HG03378 (cell line): ENCODE data around the gene ADGRF4.

Source experiments
- ATAC-seq: cut with Tn5 transposase; IDR thresholded peaks from one replicate; pipeline ENCODE4 v1.9.1; 2021; ENCODE audit warnings: mild to moderate bottlenecking, moderate library complexity; ENCODE audit not compliant: unreplicated experiment

Gene ADGRF4

DNA sequence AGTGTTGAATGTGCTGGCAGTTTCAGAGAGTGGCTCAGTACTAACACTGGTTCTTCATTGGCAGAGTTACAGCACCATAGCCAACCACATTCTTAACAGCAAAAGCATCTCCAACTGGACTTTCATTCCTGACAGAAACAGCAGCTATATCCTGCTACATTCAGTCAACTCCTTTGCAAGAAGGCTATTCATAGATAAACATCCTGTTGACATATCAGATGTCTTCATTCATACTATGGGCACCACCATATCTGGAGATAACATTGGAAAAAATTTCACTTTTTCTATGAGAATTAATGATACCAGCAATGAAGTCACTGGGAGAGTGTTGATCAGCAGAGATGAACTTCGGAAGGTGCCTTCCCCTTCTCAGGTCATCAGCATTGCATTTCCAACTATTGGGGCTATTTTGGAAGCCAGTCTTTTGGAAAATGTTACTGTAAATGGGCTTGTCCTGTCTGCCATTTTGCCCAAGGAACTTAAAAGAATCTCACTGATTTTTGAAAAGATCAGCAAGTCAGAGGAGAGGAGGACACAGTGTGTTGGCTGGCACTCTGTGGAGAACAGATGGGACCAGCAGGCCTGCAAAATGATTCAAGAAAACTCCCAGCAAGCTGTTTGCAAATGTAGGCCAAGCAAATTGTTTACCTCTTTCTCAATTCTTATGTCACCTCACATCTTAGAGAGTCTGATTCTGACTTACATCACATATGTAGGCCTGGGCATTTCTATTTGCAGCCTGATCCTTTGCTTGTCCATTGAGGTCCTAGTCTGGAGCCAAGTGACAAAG, 17.0 kb upstream of the ADGRF4 start:
- ATAC-seq, result no peak

DNA sequence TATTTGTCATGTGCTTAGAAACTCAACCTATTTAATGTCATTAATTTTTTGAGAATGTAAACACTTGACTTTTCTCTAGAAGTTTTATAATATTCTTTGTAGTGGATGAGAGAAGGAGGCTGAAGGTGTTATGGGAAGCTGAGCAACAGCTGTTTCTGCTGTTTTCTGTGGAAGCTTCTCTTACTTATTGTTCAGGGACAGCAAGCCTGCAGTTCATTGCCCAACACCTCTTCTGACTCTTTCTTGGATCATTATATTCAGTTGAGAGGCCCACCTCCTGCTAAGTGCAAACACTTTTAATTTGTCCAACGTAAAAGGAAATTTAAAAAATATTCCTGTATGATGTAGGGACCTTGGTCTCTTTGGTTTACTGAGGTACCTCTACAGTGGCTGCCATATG, 12.0 kb upstream of the ADGRF4 start:
- no peak for ATAC-seq

DNA sequence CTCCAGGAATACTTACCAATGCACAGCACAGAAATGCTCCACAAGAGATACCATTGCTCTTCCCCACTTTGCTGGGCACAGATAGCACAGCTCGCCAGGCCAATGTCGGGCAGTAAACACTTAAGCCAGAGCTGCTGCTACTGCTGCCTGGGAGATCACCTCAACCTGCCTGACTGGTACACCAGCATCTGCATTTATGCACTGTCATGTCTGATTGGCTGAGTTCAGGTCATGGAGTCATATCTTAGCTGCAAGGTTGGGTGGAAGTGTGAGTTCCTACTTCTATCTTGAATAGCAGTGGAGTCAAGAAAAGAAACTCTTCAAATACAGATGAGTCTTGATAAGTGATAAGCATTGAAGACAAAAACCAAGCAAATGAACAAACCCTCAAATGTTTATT, 10.9 kb upstream of the ADGRF4 start:
- no peak for ATAC-seq

DNA sequence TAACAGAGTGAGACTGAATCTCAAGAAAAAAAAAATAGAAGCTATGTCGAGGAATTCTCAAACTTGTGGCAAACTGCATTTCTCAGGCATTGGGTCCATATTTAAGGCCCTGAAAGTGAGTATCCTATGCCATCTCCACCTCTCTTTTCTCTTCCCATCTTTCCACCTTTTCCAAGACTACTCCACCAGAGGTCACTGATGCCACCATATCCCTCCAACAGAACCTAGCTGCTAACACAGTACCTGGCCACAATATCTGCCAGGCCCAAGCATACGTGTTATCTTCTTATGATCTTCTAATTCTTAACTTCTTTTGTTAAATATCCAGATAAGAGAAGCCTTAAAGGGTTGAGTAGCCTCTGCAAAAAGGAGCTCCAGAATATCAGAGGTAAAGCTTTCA, 8.2 kb upstream of the ADGRF4 start:
- no peak for ATAC-seq

DNA sequence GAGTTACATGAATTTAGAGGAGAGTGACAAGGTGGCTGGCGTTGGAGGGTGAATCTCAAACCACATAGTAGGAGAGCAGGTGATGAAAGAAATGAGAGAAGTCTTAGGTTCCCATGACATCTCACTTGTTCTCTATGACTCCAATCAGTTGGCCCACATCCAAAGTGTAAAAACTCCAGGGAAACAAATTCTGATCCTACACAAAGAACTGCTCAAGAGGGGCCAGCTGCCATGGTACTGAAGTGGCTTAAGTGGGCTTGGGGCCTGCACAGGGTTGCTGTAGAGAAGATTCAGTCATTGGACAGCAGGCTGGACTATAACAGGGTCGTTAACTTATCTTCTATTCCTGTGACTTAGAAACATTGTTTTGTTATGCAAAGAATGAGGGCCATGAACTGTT, 7.6 kb upstream of the ADGRF4 start:
- ATAC-seq, result no peak

DNA sequence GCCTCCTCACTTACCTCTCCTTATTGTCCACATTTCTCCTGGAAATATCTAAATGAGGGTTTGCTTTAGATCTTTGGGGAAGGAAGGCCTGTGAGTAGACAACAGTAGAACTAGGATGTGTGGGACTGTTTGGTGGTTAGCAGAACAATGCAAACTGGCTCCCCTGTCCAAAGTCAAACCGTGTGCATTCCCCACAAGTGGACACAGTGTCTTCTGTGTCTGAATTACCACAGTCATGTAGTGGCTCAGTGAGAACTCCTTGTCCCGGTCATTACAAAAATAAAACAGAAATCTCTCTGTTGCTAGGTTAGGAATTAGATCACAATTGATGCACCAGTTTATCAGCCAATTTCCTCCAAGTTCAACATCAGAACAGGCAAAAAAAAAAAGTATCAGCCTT, 455 bp upstream of the ADGRF4 start:
- ATAC-seq, result no peak

DNA sequence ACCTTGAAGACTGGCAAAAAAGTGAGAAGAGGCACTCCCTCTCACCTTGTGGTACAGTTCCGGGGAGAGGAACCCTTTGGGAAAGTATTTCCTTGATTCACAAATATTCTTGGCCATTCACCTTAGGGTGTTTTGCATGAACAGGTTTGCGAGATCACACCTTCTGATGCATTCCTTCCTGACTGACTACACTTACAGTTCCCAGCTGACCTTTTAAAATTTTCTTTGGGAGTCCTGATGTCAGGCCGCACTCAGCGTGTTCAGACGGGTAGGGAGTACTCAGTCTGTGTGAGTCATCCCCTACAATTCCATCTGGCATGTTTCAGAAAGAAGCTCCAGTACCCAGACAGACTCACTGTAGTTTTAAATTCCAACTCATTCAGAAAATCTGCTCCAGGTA, 1.7 kb downstream of the ADGRF4 start:
- no peak for ATAC-seq

DNA sequence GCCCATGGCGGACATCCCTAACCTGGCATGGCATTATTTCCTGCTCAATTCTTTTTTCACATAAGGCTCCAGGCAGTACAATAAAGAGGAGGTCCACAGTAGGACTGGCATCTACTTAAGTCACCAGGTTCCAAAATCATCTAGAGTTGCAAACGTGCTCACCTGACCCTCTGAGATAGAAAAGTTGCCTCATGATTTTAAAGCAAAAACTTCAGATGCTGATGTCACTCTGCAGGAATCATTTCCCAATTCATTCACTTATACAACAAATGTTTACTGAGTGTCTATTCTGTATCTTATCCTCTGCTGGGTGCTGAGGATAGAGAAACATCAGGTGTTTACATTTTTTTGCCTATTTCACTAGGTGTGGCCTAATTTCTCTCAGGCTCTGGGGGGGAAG, 2.2 kb downstream of the ADGRF4 start:
- no peak for ATAC-seq

DNA sequence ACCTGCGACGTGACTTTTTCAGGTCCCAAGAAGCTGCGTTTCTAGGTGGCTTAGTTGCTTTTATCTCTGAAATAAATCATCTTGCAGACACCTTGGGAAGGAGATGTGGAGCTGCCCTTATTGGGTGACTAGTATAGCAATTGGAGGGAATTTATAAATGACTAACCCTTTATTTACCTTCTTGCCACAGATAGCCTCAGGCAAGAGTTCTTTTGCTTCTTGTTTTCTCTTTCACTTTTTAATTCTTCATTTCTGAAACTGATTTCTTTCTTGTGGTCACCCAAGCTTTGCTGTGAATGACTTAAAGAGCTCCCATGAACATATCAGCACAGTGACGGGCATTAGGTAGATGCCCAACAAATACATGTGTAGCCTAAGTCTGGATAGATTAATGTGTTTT, 3.0 kb downstream of the ADGRF4 start:
- peak; percentile 95 for ATAC-seq

DNA sequence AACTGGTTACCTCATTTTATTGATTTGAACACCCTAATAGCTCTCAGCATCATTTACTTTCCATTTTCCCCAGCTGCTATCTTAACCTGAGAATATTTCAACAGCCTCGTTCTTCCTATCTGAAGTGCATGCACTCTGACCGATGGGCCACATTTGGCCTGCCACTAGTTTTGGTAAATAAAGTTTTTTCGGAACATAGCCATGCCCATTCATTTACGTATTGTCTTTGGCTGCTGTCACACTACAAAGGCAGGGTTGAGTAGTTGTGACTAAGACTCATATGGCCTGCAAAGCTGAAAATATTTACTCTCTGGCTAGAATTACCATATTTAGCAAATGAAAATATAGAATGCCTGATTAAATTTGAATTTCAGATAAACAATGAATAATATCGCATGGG, 10.8 kb downstream of the ADGRF4 start:
- no peak for ATAC-seq

DNA sequence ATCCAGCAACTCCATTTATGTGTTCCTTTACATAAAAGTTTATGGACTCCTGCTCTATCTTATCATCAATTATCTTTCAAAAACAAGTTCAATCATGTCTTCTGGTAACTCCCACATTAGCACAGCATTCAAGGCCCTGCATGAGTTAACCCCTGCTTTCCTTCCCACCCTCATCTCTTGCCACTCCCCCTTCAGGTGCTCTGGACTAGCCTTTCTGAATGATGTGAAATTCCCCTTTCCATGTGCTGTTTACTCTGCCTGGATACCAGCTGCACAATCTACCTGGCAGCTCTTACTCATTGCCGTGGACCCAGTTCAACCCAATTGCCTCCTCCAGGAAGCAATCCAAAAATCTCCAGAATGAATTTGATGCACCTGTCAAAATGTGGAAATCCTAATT, 11.9 kb downstream of the ADGRF4 start:
- ATAC-seq, result no peak

DNA sequence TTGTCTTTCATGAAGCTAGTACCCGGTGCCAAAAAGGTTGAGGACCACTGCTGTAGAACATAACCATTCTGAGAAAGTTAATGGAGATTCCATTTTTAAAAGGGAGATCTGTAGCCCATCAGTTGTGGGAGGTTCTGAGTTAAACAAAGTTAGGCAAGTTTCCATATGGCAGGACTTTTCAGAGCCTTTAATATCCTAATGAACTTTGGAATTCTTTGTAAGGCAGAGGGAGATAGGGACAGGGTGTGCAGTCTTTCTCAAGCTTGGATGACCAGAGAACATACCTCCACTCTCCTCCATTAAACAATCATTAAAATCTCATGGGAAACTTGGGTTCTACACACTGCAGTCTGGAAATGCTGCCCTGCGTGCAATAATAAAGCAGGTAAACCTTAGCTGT, 14.8 kb downstream of the ADGRF4 start:
- no peak for ATAC-seq

DNA sequence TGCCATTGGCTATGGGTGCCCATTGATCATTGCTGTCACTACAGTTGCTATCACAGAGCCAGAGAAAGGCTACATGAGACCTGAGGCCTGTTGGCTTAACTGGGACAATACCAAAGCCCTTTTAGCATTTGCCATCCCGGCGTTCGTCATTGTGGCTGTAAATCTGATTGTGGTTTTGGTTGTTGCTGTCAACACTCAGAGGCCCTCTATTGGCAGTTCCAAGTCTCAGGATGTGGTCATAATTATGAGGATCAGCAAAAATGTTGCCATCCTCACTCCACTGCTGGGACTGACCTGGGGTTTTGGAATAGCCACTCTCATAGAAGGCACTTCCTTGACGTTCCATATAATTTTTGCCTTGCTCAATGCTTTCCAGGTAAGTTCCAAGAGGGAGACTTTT, 16.4 kb downstream of the ADGRF4 start:
- no peak for ATAC-seq

DNA sequence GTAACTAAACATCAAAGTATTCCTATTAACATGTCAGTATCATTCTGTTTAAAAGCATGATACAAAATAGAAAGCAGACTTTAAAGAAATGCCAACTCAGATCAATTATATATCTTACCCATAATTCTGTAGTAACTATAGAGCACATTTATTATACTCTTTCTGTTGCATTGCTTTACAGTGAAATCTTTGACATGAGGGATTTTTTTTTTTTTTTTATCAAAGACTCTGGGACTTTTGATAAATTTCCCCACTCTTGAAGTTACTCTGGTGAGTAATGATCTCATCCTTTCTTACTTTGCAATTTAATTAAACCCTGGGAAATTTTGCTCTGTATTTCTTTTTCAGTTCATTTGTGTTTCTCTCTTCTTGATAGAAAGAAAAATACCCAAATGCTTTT, 17.4 kb downstream of the ADGRF4 start:
- ATAC-seq, result peak; percentile 55

DNA sequence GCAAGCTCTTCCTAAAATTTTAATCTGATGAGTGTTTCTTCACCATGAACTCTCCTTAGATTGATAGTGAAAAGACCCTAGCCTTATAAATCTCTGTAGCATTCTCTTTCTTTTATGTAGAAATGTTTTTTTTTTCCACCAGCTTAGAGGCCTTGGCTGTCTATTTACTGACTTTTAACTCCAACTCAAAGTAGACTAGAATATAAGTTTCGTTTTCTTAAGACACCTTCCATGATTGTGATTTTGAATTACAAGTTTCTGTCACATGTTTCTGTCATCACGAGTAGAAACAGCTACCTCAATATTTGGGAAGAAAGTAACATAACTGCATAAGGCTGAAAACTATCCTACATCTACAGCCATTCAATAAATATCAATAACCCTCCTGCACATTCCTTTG, 17.8 kb downstream of the ADGRF4 start:
- no peak for ATAC-seq

DNA sequence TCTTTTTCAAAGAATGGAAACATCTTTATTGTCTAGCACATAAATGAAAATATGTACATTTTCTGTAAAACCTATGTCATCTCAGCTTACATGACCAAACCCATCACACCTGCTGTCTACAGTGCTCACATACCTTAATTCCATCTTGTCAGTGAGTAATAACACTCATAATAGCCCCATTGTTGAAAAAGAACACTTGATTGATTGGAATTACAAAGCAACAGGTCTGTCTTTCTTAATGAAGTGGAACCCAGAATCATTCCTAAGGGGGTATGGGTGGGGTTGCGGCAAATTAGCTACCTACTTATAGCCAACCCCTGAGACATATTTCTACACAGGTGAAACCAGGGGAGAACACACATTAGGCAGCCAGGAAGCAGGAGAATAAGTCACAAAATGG, 20.2 kb downstream of the ADGRF4 start:
- no peak for ATAC-seq

DNA sequence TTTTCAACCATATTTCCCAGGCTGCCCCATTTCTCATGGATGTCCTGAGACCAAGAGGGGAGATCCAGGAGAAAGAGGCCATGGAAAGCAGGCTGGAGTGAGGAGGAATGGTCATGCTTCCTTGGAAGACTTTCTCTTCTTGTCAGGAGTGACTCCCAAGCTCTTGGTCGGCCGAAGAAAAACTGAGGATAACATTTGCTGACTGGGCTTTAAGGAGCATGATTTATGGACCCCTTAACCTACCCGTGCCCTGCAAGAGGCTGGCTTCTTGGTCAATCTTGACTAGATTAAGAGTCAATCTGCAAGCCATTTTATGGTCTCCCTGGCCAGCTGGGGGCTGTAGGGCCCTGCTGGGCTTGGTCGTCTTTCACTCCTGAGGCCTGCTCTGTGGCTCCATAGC, 22.8 kb downstream of the ADGRF4 start:
- ATAC-seq, result no peak

DNA sequence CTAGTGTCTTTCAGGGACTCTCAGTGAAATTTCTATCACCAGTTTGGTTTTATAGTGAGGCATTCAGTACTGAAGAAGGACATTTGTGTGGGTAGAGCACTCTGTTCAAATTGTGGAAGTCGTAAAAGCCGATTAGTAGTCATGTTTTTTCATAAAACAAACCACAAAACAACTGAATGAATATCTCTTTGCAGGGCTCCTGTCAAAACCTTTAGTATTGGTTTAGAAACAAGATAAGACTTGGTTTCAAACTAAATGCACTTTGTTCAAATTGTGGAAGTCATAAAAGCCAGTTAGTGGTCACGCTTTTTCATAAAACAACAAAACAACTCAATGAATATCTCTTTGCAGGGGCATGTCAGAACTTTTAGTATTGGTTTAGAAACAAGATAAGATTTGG, 23.8 kb downstream of the ADGRF4 start:
- ATAC-seq, result peak; percentile 63

DNA sequence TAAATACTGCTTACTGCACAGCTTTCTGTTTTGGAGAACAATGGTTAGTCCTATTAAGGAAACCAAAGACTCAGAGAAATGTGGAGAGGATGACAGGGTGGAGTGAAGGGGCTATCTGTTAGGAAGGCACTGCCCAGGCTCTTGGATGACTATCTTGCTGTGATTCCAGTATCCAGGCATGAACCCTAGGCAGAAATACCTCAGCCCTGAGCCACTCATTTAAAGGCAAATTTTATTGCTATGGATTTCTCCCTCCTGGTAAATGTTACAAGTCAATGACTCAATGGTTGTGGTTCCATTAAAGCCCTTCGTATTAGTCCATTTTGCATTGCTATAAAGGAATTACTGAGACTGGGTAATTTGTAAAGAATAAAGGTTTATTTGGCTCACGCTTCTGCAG, 25.9 kb downstream of the ADGRF4 start:
- ATAC-seq, result no peak

DNA sequence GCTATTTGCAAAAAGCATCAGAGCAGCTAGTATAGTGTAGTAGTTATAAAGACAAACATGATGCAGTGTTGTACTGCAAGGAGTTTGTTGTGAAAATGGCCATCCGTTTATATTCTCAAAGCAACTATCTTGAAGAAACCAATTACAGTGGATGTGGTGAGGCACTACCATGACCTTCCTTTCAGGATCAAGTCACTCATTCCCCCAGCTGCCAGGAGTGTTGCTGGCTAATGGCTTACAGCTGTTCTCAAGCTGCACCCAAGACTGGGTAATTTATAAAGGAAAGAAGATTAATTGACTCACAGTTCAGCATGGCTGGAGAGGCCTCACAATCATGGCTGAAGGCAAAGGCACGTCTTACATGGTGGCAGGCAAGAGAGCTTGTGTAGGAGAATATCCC, 29.0 kb downstream of the ADGRF4 start:
- no peak for ATAC-seq

DNA sequence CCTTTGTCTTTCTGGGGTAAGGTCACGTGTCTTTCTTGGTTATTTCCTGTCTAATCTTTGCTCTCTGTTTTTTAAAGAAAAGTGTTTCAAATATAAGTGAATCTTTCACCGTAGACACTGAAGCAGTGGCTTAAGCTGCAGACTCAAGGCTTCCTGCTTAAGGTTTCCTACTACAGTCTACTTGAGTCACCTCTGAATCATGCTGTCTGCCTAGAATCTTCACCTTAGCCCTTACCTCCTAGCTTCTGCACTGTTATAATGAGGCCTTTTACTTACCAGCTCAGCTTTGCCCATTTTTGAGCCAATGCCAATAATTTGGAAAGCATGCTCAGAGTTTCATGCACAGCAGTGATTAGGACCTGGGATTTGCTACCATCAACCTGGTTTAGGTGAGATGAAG, 30.6 kb downstream of the ADGRF4 start:
- ATAC-seq, result no peak

DNA sequence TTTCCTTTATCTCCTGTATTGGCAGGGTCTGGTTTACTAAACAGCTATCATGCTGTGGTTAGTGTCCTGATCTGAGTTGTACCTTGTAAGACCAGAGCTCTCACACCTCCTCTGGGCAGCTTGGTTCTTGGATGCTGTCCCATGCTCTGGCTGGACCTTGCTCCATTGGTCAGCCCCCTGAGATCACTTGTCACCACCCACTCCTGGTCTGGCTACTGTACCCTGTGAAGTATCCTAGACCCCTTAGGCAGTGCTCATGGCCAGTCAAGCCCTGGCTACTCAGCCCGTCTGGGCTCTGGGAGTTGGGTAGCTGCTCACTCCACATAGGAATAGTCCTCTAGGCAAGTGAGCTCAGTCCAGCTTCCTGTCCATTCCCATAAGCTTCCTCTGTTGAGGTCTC, 31.1 kb downstream of the ADGRF4 start:
- no peak for ATAC-seq

DNA sequence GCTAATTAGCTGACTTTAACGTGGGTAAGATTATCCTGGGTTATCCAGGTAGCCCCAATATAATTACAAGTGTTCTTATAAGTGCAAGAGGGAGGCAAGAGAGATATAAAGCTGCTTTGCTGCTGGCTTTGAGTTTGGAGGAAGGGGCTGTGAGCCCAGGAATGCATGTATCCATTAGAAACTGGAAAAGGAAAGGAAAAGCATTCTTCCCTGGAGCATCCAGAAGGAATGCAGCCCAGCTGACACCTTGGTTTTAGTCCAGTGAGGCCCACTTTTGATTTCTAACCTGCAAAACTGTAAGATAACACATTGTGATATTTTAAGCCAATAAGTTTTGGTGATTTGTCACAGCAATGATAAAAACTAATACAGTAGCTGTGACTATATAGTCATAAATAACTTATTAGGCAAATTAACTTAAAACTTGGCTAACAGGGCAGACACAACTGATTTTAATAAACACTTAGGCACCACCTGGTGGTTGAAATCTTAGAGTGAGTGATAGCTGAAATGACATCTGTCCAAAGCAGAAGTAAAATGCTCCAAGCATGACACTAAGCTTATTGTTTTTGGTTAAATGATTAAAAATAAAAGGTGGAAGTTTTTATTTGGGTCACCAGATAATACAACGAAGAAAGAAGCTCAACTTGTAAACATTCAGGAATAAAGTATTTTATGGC, 35.6 kb downstream of the ADGRF4 start:
- ATAC-seq, result peak; percentile 70
